CD4-positive, alpha-beta T cell treated with Interleukin-15 for 4 hours (primary cell): ENCODE data around the gene KBTBD12.

Experiments used
- DNase-seq: peaks from one replicate; pipeline ENCODE4 v3.0.0-alpha.2; 2020; ENCODE audit warnings: low spot score

Gene KBTBD12

GRCh38 chr3:127985655-127986225, 70.7 kb downstream of the KBTBD12 start:
- DNase-seq: no peak

- DNase-seq: no peak
These were observed 71.8 kb downstream of the KBTBD12 start for GRCh38 chr3:127986803-127987202.

- DNase-seq: no peak
These were observed 72.4 kb downstream of the KBTBD12 start for GRCh38 chr3:127987309-127987995.

- no peak for DNase-seq
These were observed 73.9 kb downstream of the KBTBD12 start for GRCh38 chr3:127988770-127989557.

- no peak for DNase-seq
These were observed 75.0 kb downstream of the KBTBD12 start for GRCh38 chr3:127990051-127990450.

- no peak for DNase-seq
These were observed 75.4 kb downstream of the KBTBD12 start for GRCh38 chr3:127990461-127990860.

GRCh38 chr3:127991251-127991650, 76.2 kb downstream of the KBTBD12 start:
- no peak for DNase-seq

- no peak for DNase-seq
These were observed 76.6 kb downstream of the KBTBD12 start for GRCh38 chr3:127991681-127992080.

GRCh38 chr3:127992127-127992526, 77.1 kb downstream of the KBTBD12 start:
- no peak for DNase-seq

- DNase-seq: no peak
These were observed 79.0 kb downstream of the KBTBD12 start for GRCh38 chr3:127994011-127994410.

- DNase-seq: no peak
These were observed 82.0 kb downstream of the KBTBD12 start for GRCh38 chr3:127997016-127997415.

- DNase-seq: no peak
These were observed 82.9 kb downstream of the KBTBD12 start for GRCh38 chr3:127997961-127998360.

- no peak for DNase-seq
These were observed 83.6 kb downstream of the KBTBD12 start for GRCh38 chr3:127998596-127998995.

GRCh38 chr3:127999509-128000106, 84.6 kb downstream of the KBTBD12 start:
- no peak for DNase-seq

- no peak for DNase-seq
These were observed 86.5 kb downstream of the KBTBD12 start for GRCh38 chr3:128001576-128001975.

GRCh38 chr3:128004661-128005060, 89.6 kb downstream of the KBTBD12 start:
- DNase-seq: no peak

GRCh38 chr3:128006061-128007032, 91.3 kb downstream of the KBTBD12 start:
- no peak for DNase-seq

- DNase-seq: no peak
These were observed 92.0 kb downstream of the KBTBD12 start for GRCh38 chr3:128007033-128007424.

GRCh38 chr3:128009952-128010846, 95.2 kb downstream of the KBTBD12 start:
- no peak for DNase-seq

GRCh38 chr3:128011140-128011539, 96.1 kb downstream of the KBTBD12 start:
- no peak for DNase-seq

- no peak for DNase-seq
These were observed 97.0 kb downstream of the KBTBD12 start for GRCh38 chr3:128012050-128012449.
